LNCaP clone FGC (cell line): Measurements from ENCODE around the gene IL23R.

Source experiments
- DNase-seq: peaks from one replicate; pipeline ENCODE4 v3.0.0-alpha.2; 2011; ENCODE audit warnings: low read depth
- H3K4me3 ChIP-seq: 2 replicates; pipeline ENCODE4 v1.5.1; 2011; ENCODE audit warnings: mild to moderate bottlenecking, low read depth, low read length, control low read depth
- CTCF ChIP-seq: IDR thresholded peaks from 2 replicates; pipeline ENCODE4 v1.5.1; 2012; ENCODE audit warnings: mild to moderate bottlenecking; ENCODE audit not compliant: control insufficient read depth, insufficient read depth; ENCODE audit errors: extremely low read depth

The IL23R gene

GRCh38 chr1:67126974-67127373 is 39.3 kb upstream of the IL23R start:
- H3K4me3 ChIP-seq: no peak overlapping the region
- DNase-seq: no peak
- no peak for TF ChIP-seq CTCF

GRCh38 chr1:67130673-67131072 is 35.6 kb upstream of the IL23R start:
- TF ChIP-seq CTCF: no peak
- no peak for DNase-seq
- H3K4me3 ChIP-seq: no peak overlapping the region

GRCh38 chr1:67133177-67133576 is 33.1 kb upstream of the IL23R start:
- no peak for DNase-seq
- H3K4me3 ChIP-seq: no peak overlapping the region

GRCh38 chr1:67134695-67135094 is 31.6 kb upstream of the IL23R start, which contains the start of gene C1orf141:
Gene C1orf141 (minus strand): TSS chr1:67134970. CDS start chr1:67127240, 7,730 bp downstream.
- DNase-seq: no peak
- no peak for TF ChIP-seq CTCF
- no peak within 1 kb of the TSS for H3K4me3 ChIP-seq

More at GRCh38 chr1:67133177-67133576, 33.1 kb upstream of the IL23R start:
- TF ChIP-seq CTCF: no peak

GRCh38 chr1:67135354-67135753 is 30.9 kb upstream of the IL23R start:
- DNase-seq: no peak
- no peak overlapping the region for H3K4me3 ChIP-seq
- no peak for TF ChIP-seq CTCF

GRCh38 chr1:67137307-67137753 is 28.9 kb upstream of the IL23R start:
- no peak for TF ChIP-seq CTCF
- H3K4me3 ChIP-seq: no peak overlapping the region
- no peak for DNase-seq

- no peak for DNase-seq
- TF ChIP-seq CTCF: no peak
- H3K4me3 ChIP-seq: no peak overlapping the region
Observed at GRCh38 chr1:67138813-67139499, 27.3 kb upstream of the IL23R start.
